ENCODE data around the gene SWI5. TPM values are rescaled to one million over a fixed set of nuclear protein-coding genes. Genes with fewer than 3 reads are reported as not detected.
"Not testable (repeated sequence)": the region's sequence is repeated elsewhere in the genome, so short reads cannot be mapped to it uniquely, and the experiment has no call there.

The SWI5 gene
- total RNA-seq, 2 experiments from 2014 or later: 12.2 to 13.7 TPM

- ATAC-seq (no peak), DNase-seq (no peak)
- Mint-ChIP-seq H3K27me3 (ENCODE audit: low read depth) (no peaks in the 10 kb centered on the region), H3K27ac (peak overlapping the region; percentile 5), H3K4me1 (ENCODE audit: low read depth) (no peaks in the 10 kb centered on the region), H3K36me3 (ENCODE audit: low read depth) (peaks cover 31% of the 10 kb centered on the region), H3K4me3 (no peak overlapping the region), H3K9me3 (ENCODE audit: insufficient read depth) (no peaks in the 10 kb centered on the region)
- ChIA-PET CTCF (interaction anchor here (1.3 to 2.2 kb wide), 2 partner anchors 9 to 12 kb away, joined by 5 to 8 read pairs; partner anchors contain the start of genes GOLGA2 and SWI5), POLR2A (no interaction called here)
These were observed 9.0 kb upstream of the SWI5 start for GRCh38 chr9:128266868-128267590.

- H3K27me3 Mint-ChIP-seq (ENCODE audit: low read depth): no peaks in the 10 kb centered on the region
- no peak overlapping the region for H3K27ac Mint-ChIP-seq
- ATAC-seq: no peak
- POLR2A ChIA-PET: no interaction called here
- no peak overlapping the region for H3K4me3 Mint-ChIP-seq
- CTCF ChIA-PET: no interaction called here
- no peak for DNase-seq
- no peaks in the 10 kb centered on the region for H3K9me3 Mint-ChIP-seq (ENCODE audit: insufficient read depth)
- peaks cover 27% of the 10 kb centered on the region for H3K4me1 Mint-ChIP-seq (ENCODE audit: low read depth)
- peaks cover 36% of the 10 kb centered on the region for H3K36me3 Mint-ChIP-seq (ENCODE audit: low read depth)
These were observed 5.0 kb upstream of the SWI5 start for GRCh38 chr9:128271112-128271511.

- POLR2A ChIA-PET: no interaction called here
- DNase-seq (no peak), ATAC-seq (no peak)
- Mint-ChIP-seq H3K4me3 (no peak overlapping the region), H3K4me1 (ENCODE audit: low read depth) (peaks cover 30% of the 10 kb centered on the region), H3K27ac (no peak overlapping the region), H3K36me3 (ENCODE audit: low read depth) (peaks cover 36% of the 10 kb centered on the region), H3K27me3 (ENCODE audit: low read depth) (no peaks in the 10 kb centered on the region), H3K9me3 (ENCODE audit: insufficient read depth) (no peaks in the 10 kb centered on the region)
- CTCF ChIA-PET: no interaction called here
These were observed 4.6 kb upstream of the SWI5 start for GRCh38 chr9:128271512-128271911.

GRCh38 chr9:128274245-128274644 lies 1.8 kb upstream of the SWI5 start:
- peaks cover 24% of the 10 kb centered on the region for H3K36me3 Mint-ChIP-seq (ENCODE audit: low read depth)
- H3K27ac Mint-ChIP-seq: peak overlapping the region; percentile 95
- H3K4me3 Mint-ChIP-seq: peak overlapping the region; percentile 98
- H3K27me3 Mint-ChIP-seq (ENCODE audit: low read depth): no peaks in the 10 kb centered on the region
- no peaks in the 10 kb centered on the region for H3K9me3 Mint-ChIP-seq (ENCODE audit: insufficient read depth)
- DNase-seq (no peak), ATAC-seq (no peak)
- POLR2A ChIA-PET: no interaction called here
- H3K4me1 Mint-ChIP-seq (ENCODE audit: low read depth): peaks cover 45% of the 10 kb centered on the region
- CTCF ChIA-PET: interaction anchor here (1.1 to 1.2 kb wide), 2 partner anchors 22 to 67 kb away, joined by 3 read pairs; no protein-coding TSS in a partner anchor

GRCh38 chr9:128275198-128276007 lies 673 bp upstream of the SWI5 start, which contains the start of gene GOLGA2:
Gene GOLGA2 (minus strand): TSS chr9:128276007. CDS start chr9:128275976, 31 bp downstream.
- H3K4me3 Mint-ChIP-seq: peak within 1 kb of the TSS; percentile 98
- ATAC-seq: peak; percentile 73
- DNase-seq: peak; percentile 32
- no peaks in the 10 kb centered on the region for H3K27me3 Mint-ChIP-seq (ENCODE audit: low read depth)
- H3K36me3 Mint-ChIP-seq (ENCODE audit: low read depth): peaks cover 24% of the 10 kb centered on the region
- peaks cover 54% of the 10 kb centered on the region for H3K4me1 Mint-ChIP-seq (ENCODE audit: low read depth)
- peak within 1 kb of the TSS; percentile 95 for H3K27ac Mint-ChIP-seq
- POLR2A ChIA-PET: interaction anchor here (0.5 to 1.1 kb wide), 18 partner anchors 11 to 744 kb away, joined by 3 to 8 read pairs (median 3); partner anchors contain the start of gene URM1
- CTCF ChIA-PET: interaction anchor here (0.6 to 1.5 kb wide), 7 partner anchors 8 to 95 kb away, joined by 3 to 9 read pairs (median 4); partner anchors contain the start of gene URM1
- H3K9me3 Mint-ChIP-seq (ENCODE audit: insufficient read depth): no peaks in the 10 kb centered on the region

GRCh38 chr9:128276574-128277270 lies 646 bp downstream of the SWI5 start:
- ChIA-PET CTCF (interaction anchor here (0.9 to 1.5 kb wide), 6 partner anchors 10 to 65 kb away, joined by 3 to 9 read pairs (median 4); no protein-coding TSS in a partner anchor), POLR2A (interaction anchor here (0.9 to 1.4 kb wide), 5 partner anchors 12 to 276 kb away, joined by 3 to 4 read pairs (median 3); no protein-coding TSS in a partner anchor)
- Mint-ChIP-seq H3K4me1 (ENCODE audit: low read depth) (peaks cover 54% of the 10 kb centered on the region), H3K27ac (peak overlapping the region; percentile 95), H3K4me3 (peak overlapping the region; percentile 98), H3K36me3 (ENCODE audit: low read depth) (peaks cover 15% of the 10 kb centered on the region), H3K27me3 (ENCODE audit: low read depth) (no peaks in the 10 kb centered on the region), H3K9me3 (ENCODE audit: insufficient read depth) (no peaks in the 10 kb centered on the region)
- DNase-seq: no peak
- ATAC-seq: no peak

- peaks cover 34% of the 10 kb centered on the region for H3K4me1 Mint-ChIP-seq (ENCODE audit: low read depth)
- ATAC-seq; DNase-seq; H3K4me3 Mint-ChIP-seq; H3K9me3 Mint-ChIP-seq (ENCODE audit: insufficient read depth); POLR2A ChIA-PET; H3K36me3 Mint-ChIP-seq (ENCODE audit: low read depth); H3K27ac Mint-ChIP-seq; H3K27me3 Mint-ChIP-seq (ENCODE audit: low read depth): not testable (repeated sequence)
- CTCF ChIA-PET: interaction anchor here (1.1 kb wide), 1 partner anchor 16 kb away, joined by 3 read pairs; no protein-coding TSS in a partner anchor
These were observed 3.3 kb downstream of the SWI5 start for GRCh38 chr9:128279088-128280073.

- no peaks in the 10 kb centered on the region for H3K27me3 Mint-ChIP-seq (ENCODE audit: low read depth)
- H3K27ac Mint-ChIP-seq: peak overlapping the region; percentile 60
- ChIA-PET CTCF (interaction anchor here (1.1 kb wide), 1 partner anchor 15 kb away, joined by 3 read pairs; no protein-coding TSS in a partner anchor), POLR2A (interaction anchor here (0.6 kb wide), 1 partner anchor 73 kb away, joined by 4 read pairs; no protein-coding TSS in a partner anchor)
- peaks cover 4% of the 10 kb centered on the region for H3K36me3 Mint-ChIP-seq (ENCODE audit: low read depth)
- H3K4me3 Mint-ChIP-seq: no peak overlapping the region
- H3K9me3 Mint-ChIP-seq (ENCODE audit: insufficient read depth): no peaks in the 10 kb centered on the region
- no peak for ATAC-seq
- peaks cover 28% of the 10 kb centered on the region for H3K4me1 Mint-ChIP-seq (ENCODE audit: low read depth)
- no peak for DNase-seq
These were observed 4.1 kb downstream of the SWI5 start for GRCh38 chr9:128280084-128280622.

- Mint-ChIP-seq H3K36me3 (ENCODE audit: low read depth) (peaks cover 2% of the 10 kb centered on the region), H3K4me1 (ENCODE audit: low read depth) (peaks cover 17% of the 10 kb centered on the region), H3K4me3 (no peak overlapping the region), H3K27me3 (ENCODE audit: low read depth) (no peaks in the 10 kb centered on the region), H3K9me3 (ENCODE audit: insufficient read depth) (no peaks in the 10 kb centered on the region), H3K27ac (no peak overlapping the region)
- ATAC-seq (no peak), DNase-seq (no peak)
- ChIA-PET CTCF (interaction anchor here (2.1 kb wide), 1 partner anchor 13 kb away, joined by 9 read pairs; no protein-coding TSS in a partner anchor), POLR2A (no interaction called here)
These were observed 6.4 kb downstream of the SWI5 start for GRCh38 chr9:128282500-128282899.

- H3K36me3 Mint-ChIP-seq (ENCODE audit: low read depth): peaks cover 2% of the 10 kb centered on the region
- POLR2A ChIA-PET: interaction anchor here (1.4 kb wide), 1 partner anchor 9 kb away, joined by 8 read pairs; the partner anchor contains the start of genes GOLGA2 and SWI5
- ATAC-seq: no peak
- H3K4me1 Mint-ChIP-seq (ENCODE audit: low read depth): peaks cover 3% of the 10 kb centered on the region
- H3K27ac Mint-ChIP-seq: peak overlapping the region; percentile 12
- CTCF ChIA-PET: interaction anchor here (1.2 to 1.4 kb wide), 3 partner anchors 10 to 533 kb away, joined by 3 to 4 read pairs (median 3); partner anchors contain the start of gene ENDOG
- H3K27me3 Mint-ChIP-seq (ENCODE audit: low read depth): no peaks in the 10 kb centered on the region
- no peak overlapping the region for H3K4me3 Mint-ChIP-seq
- no peaks in the 10 kb centered on the region for H3K9me3 Mint-ChIP-seq (ENCODE audit: insufficient read depth)
- DNase-seq: no peak
These were observed 9.1 kb downstream of the SWI5 start for GRCh38 chr9:128285033-128285784.

Measured in activated CD8-positive, alpha-beta T cell treated with anti-CD3 and anti-CD28 coated beads, Interleukin-2, amount 10 ng/mL, durations not matched to agents 7 days and 5 days (primary cell).